A549 (cell line): ENCODE data around the gene KIF21A. TPM values are rescaled to one million over a fixed set of nuclear protein-coding genes. Genes with fewer than 3 reads are reported as not detected.

Experiments used
- ATAC-seq, 2 experiments: fragments of 200-7000 bp in 1 of 2; fragments of >200 bp in 1 of 2; cut with Nextera tagmentation in 1 of 2; cut with Tn5 transposase in 1 of 2; 3 replicates each; pipeline versions ENCODE4 v1.8.0 to v1.9.1; 2018 to 2020; ENCODE audit warnings: mild to moderate bottlenecking in 1 of 2, moderate library complexity in 1 of 2
- CTCF ChIA-PET: fragments of 300-600 bp; sonication (Branson Sonifier 250); formaldehyde crosslinking; extraction: SDS; loops from one replicate; lab custom pipeline; 2021; ENCODE audit warnings: antibody characterized with exemption, inconsistent platforms; lab: Yijun Ruan, JAX
- POLR2A ChIA-PET: fragments of 350-600 bp; formaldehyde crosslinking; extraction: SDS; loops from one replicate; lab custom pipeline; 2021; ENCODE audit warnings: antibody characterized with exemption, inconsistent platforms; lab: Yijun Ruan, JAX
- DNase-seq, 2 experiments: peaks; one replicate each; pipeline versions ENCODE4 v3.0.0 to v3.0.0-alpha.2; 2011 to 2016; ENCODE audit warnings: low read depth in 1 of 2, low spot score in 1 of 2
- FAIRE-seq: peaks from 2 replicates; lab custom pipeline; 2011; peaks lifted over from hg19 to GRCh38; lab: Jason Lieb, UNC
- H3K27ac ChIP-seq, 2 experiments: fragments of >200 bp; sonication (Bioruptor Twin); formaldehyde crosslinking; 3 replicates each; pipeline ENCODE4 v1.5.1; 2016 to 2017
- H3K4me1 ChIP-seq: fragments of >200 bp; sonication (Bioruptor Twin); formaldehyde crosslinking; 3 replicates; pipeline ENCODE4 v1.6.1; 2016
- H3K4me2 ChIP-seq: fragments of >200 bp; sonication (Bioruptor Twin); formaldehyde crosslinking; 3 replicates; pipeline ENCODE4 v1.6.1; 2016
- H3K4me3 ChIP-seq: fragments of >200 bp; sonication (Bioruptor Twin); formaldehyde crosslinking; 3 replicates; pipeline ENCODE4 v1.5.1; 2016
- H3K9me3 ChIP-seq: fragments of >200 bp; sonication (Bioruptor Twin); formaldehyde crosslinking; 3 replicates; pipeline ENCODE4 v1.6.1; 2016
- ESRRA ChIP-seq: fragments of 150-350 bp; IDR thresholded peaks from 2 replicates; pipeline ENCODE4 v1.6.1; 2014; ENCODE audit warnings: mild to moderate bottlenecking, low read length, borderline replicate concordance
- HDAC2 ChIP-seq: fragments of 200-600 bp; sonication (generic); IDR thresholded peaks from 2 replicates; pipeline ENCODE4 v1.6.1; 2016
- HOXA7 ChIP-seq: fragments of 250-450 bp; sonication (Bioruptor Pico); IDR thresholded peaks from 2 replicates; pipeline ENCODE4 v1.5.0; 2020; ENCODE audit warnings: mild to moderate bottlenecking, moderate library complexity
- HOXB13 ChIP-seq: fragments of 250-450 bp; sonication (Bioruptor Pico); IDR thresholded peaks from 2 replicates; pipeline ENCODE4 v1.5.0; 2020; ENCODE audit warnings: low read depth, mild to moderate bottlenecking, moderate library complexity
- PHF8 ChIP-seq: fragments of 200-600 bp; sonication (generic); IDR thresholded peaks from 2 replicates; pipeline ENCODE4 v1.6.1; 2016; ENCODE audit warnings: low read depth, mild to moderate bottlenecking, antibody characterized with exemption, moderate library complexity, borderline replicate concordance
- RFX5 ChIP-seq: fragments of 450-650 bp; IDR thresholded peaks from 2 replicates; pipeline ENCODE4 v1.7.1; 2014; ENCODE audit warnings: antibody characterized with exemption, mild to moderate bottlenecking, moderate library complexity
- RNF2 ChIP-seq: fragments of 200-600 bp; sonication (generic); IDR thresholded peaks from 2 replicates; pipeline ENCODE4 v1.6.1; 2016; ENCODE audit warnings: low read depth, mild to moderate bottlenecking, antibody characterized with exemption, moderate library complexity, borderline replicate concordance
- SMC3 ChIP-seq: fragments of >200 bp; sonication (Bioruptor Twin); formaldehyde crosslinking; IDR thresholded peaks from 3 replicates; pipeline ENCODE4 v1.6.1; 2018; ENCODE audit warnings: inconsistent platforms
- SREBF2 ChIP-seq: fragments of 450-650 bp; IDR thresholded peaks from 2 replicates; pipeline ENCODE4 v1.6.1; 2014; ENCODE audit warnings: mild to moderate bottlenecking, moderate library complexity
- TP53 ChIP-seq: fragments of 250-450 bp; sonication (Bioruptor Pico); IDR thresholded peaks from 2 replicates; pipeline ENCODE4 v1.5.0; 2021; ENCODE audit warnings: mild to moderate bottlenecking, moderate library complexity
- ZFP36 ChIP-seq: fragments of 450-650 bp; IDR thresholded peaks from 2 replicates; pipeline ENCODE4 v1.6.1; 2014; ENCODE audit warnings: borderline replicate concordance; ENCODE audit not compliant: partially characterized antibody
- WGBS: methylation state at CpG from one replicate; pipeline ENCODE4 v1.1.6; 2017; ENCODE audit errors: missing lambda C conversion rate; 5-methylcytosine and 5-hydroxymethylcytosine counted together
- polyA plus RNA-seq, 4 experiments: library from polyadenylated mRNA; depleted of rRNA in 3 of 4; stranded (reverse); fragments of >200 nt; fragmentation: RNase III in 1 of 4; extraction: RNeasy Plus Mini Kit Qiagen cat#74134 plus additional on column Dnase treatment in 1 of 4; gene quantifications; 2 replicates in 3 of 4; 3 replicates in 1 of 4; pipeline ENCODE4 v1.2.3, GENCODE V29; 2011 to 2017
- TF ChIP-seq, protein P1 (sequence below): fragments of 150-350 bp; IDR thresholded peaks from 2 replicates; pipeline ENCODE4 v1.6.1; 2014; ENCODE audit warnings: low read depth, mild to moderate bottlenecking, low read length
- TF ChIP-seq, protein P2 (sequence below): fragments of 450-650 bp; IDR thresholded peaks from 2 replicates; pipeline ENCODE4 v1.6.1; 2014; ENCODE audit warnings: antibody characterized with exemption
- TF ChIP-seq, protein P3 (sequence below): IDR thresholded peaks from 2 replicates; pipeline ENCODE4 v1.6.1; 2012
- TF ChIP-seq, protein P4 (sequence below): fragments of >200 bp; sonication (Bioruptor Twin); formaldehyde crosslinking; IDR thresholded peaks from 3 replicates; pipeline ENCODE4 v1.5.1; 2016

The KIF21A gene
- polyA plus RNA-seq, 2 of the 4 experiments (the other 2 are of a cell fraction): 26.0 to 79.0 TPM

DNA sequence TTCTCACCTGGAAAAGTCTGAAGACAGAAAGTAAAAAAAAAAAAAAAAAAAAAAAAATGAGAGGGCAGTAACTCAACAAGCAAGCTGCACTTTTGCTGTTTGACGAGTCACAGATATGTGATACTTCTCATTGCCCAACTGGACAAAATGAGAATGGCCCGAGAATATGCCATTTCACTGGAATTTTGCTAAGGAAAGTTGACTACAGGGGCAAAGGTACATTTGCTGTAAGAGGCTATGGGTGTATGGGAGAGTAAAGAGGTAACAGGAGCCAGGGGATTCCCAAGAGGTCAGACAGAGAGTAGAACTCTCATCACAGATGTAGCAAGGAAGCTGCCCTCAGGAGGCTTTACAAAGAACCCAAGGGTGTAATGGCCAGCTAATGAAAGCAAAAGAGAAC, 22.9 kb downstream of the KIF21A start:
- H3K4me2 ChIP-seq: no peak overlapping the region
- TF ChIP-seq HOXB13 (no peak), TP53 (CRISPR knock-in tag) (no peak), RNF2 (no peak), HOXA7 (CRISPR knock-in tag) (no peak), RFX5 (no peak), ESRRA (no peak), SMC3 (no peak), HDAC2 (no peak)
- TF ChIP-seq, protein P1, sequence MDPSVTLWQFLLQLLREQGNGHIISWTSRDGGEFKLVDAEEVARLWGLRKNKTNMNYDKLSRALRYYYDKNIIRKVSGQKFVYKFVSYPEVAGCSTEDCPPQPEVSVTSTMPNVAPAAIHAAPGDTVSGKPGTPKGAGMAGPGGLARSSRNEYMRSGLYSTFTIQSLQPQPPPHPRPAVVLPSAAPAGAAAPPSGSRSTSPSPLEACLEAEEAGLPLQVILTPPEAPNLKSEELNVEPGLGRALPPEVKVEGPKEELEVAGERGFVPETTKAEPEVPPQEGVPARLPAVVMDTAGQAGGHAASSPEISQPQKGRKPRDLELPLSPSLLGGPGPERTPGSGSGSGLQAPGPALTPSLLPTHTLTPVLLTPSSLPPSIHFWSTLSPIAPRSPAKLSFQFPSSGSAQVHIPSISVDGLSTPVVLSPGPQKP: no peak
- 75% methylated on average over 2 of the region's 2 CpGs for WGBS
- no peaks in the 10 kb centered on the region for H3K9me3 ChIP-seq
- no peak overlapping the region for H3K27ac ChIP-seq
- FAIRE-seq (no peak), DNase-seq (peak in 1 of 2 experiments; percentile 36), ATAC-seq (peak in 1 of 2 experiments; percentile 47; a peak in 4 of 6 replicates)
- ChIA-PET CTCF (interaction anchor here (0.9 kb wide), 1 partner anchor 28 kb away, joined by 3 read pairs; no protein-coding TSS in a partner anchor), POLR2A (interaction anchor here (1.2 kb wide), 1 partner anchor 23 kb away, joined by 3 read pairs; the partner anchor contains the start of gene KIF21A)
- H3K4me3 ChIP-seq: no peak overlapping the region
- 0 out of 3 replicates have a peak, but pooled peaks cover 5% of the 10 kb centered on the region for H3K4me1 ChIP-seq

DNA sequence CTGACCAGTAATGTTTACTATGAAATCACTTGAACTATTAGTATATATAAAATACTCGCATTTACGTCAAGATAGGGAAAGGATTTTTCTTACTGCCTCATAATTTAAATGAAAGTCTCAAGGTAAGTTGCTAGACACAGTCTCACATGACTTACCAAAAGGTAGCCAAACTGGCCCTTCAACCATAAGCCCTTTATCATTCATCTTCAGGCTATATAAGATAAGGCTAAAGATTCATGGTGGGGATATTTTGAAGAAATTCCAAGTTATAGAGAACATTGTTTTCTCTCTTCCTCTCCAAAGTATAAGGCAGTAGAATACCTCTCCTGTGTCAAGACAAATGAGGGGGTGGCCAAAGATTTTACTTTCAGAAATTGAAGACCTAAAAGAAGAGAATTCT, 23.4 kb downstream of the KIF21A start:
- no peak for DNase-seq
- Histone ChIP-seq H3K4me2 (no peak overlapping the region), H3K4me1 (0 out of 3 replicates have a peak, but pooled peaks cover 9% of the 10 kb centered on the region), H3K27ac (no peak overlapping the region), H3K9me3 (no peaks in the 10 kb centered on the region), H3K4me3 (no peak overlapping the region)
- no peak for FAIRE-seq
- no peak for ATAC-seq
- ChIA-PET POLR2A (interaction anchor here (1.2 kb wide), 1 partner anchor 24 kb away, joined by 3 read pairs; the partner anchor contains the start of gene KIF21A), CTCF (no interaction called here)
- 95% methylated on average over 2 of the region's 2 CpGs for WGBS
- no peak for TF ChIP-seq HDAC2
- TF ChIP-seq, protein P2, sequence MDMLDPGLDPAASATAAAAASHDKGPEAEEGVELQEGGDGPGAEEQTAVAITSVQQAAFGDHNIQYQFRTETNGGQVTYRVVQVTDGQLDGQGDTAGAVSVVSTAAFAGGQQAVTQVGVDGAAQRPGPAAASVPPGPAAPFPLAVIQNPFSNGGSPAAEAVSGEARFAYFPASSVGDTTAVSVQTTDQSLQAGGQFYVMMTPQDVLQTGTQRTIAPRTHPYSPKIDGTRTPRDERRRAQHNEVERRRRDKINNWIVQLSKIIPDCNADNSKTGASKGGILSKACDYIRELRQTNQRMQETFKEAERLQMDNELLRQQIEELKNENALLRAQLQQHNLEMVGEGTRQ: no peak
- no peak for TF ChIP-seq PHF8
- TF ChIP-seq, protein P3, sequence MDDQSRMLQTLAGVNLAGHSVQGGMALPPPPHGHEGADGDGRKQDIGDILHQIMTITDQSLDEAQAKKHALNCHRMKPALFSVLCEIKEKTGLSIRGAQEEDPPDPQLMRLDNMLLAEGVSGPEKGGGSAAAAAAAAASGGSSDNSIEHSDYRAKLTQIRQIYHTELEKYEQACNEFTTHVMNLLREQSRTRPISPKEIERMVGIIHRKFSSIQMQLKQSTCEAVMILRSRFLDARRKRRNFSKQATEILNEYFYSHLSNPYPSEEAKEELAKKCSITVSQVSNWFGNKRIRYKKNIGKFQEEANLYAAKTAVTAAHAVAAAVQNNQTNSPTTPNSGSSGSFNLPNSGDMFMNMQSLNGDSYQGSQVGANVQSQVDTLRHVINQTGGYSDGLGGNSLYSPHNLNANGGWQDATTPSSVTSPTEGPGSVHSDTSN: no peak
- TF ChIP-seq, protein P4, sequence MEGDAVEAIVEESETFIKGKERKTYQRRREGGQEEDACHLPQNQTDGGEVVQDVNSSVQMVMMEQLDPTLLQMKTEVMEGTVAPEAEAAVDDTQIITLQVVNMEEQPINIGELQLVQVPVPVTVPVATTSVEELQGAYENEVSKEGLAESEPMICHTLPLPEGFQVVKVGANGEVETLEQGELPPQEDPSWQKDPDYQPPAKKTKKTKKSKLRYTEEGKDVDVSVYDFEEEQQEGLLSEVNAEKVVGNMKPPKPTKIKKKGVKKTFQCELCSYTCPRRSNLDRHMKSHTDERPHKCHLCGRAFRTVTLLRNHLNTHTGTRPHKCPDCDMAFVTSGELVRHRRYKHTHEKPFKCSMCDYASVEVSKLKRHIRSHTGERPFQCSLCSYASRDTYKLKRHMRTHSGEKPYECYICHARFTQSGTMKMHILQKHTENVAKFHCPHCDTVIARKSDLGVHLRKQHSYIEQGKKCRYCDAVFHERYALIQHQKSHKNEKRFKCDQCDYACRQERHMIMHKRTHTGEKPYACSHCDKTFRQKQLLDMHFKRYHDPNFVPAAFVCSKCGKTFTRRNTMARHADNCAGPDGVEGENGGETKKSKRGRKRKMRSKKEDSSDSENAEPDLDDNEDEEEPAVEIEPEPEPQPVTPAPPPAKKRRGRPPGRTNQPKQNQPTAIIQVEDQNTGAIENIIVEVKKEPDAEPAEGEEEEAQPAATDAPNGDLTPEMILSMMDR: no peak
- TF ChIP-seq ZFP36: no peak

DNA sequence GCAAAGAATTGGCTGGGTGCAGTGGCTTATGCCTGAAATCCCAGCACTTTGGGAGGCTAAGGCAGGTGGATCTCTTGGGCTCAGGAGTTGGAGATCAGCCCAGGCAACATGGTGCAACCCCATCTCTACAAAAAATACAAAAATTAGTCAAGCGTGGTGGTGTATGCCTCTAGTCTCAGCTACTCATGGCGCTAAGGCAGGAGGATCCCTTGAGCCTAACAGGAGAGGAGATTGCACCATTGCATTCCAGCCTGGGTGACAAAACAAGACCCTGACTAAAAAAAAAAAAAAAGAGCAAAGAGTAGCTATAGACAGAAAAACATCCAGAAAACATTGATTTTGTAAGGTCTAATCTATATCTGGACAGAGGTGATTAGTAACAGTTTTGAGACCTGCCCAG, 25.0 kb downstream of the KIF21A start:
- no peak for TF ChIP-seq SREBF2
- 95% methylated on average over 2 of the region's 2 CpGs for WGBS

More for the DNA sequence above, 25.0 kb downstream of the KIF21A start:
- no peak overlapping the region for H3K4me2 ChIP-seq
- FAIRE-seq (no peak), ATAC-seq (no peak), DNase-seq (no peak)
- no peak overlapping the region for H3K27ac ChIP-seq
- ChIA-PET CTCF (interaction anchor here (0.6 kb wide), 2 partner anchors 74 to 760 kb away, joined by 3 read pairs; no protein-coding TSS in a partner anchor), POLR2A (no interaction called here)
- H3K9me3 ChIP-seq: no peaks in the 10 kb centered on the region
- no peak overlapping the region for H3K4me3 ChIP-seq
- H3K4me1 ChIP-seq: 0 out of 3 replicates have a peak, but pooled peaks cover 14% of the 10 kb centered on the region
